Fibroblast of lung (primary cell): ENCODE measurements around the gene AMBRA1. TPM values are rescaled to one million over a fixed set of nuclear protein-coding genes. Genes with fewer than 3 reads are reported as not detected.
A peak's percentile ranks its signal among the peaks of the same experiment; 100 is the strongest.

Experiments
- DNase-seq, 2 donors: peaks; one replicate each; pipeline versions ENCODE4 v3.0.0 to v3.0.0-alpha.2; 2010; ENCODE audit warnings: low read depth in 2 of 2
- H2AFZ ChIP-seq: 2 replicates; pipeline ENCODE4 v1.5.1; 2012; ENCODE audit warnings: low read length, control low read depth, inconsistent platforms
- H3K27ac ChIP-seq: 2 replicates; pipeline ENCODE4 v1.5.1; 2011; ENCODE audit warnings: low read length, control low read depth; ENCODE audit not compliant: insufficient read depth
- H3K27me3 ChIP-seq: 2 replicates; pipeline ENCODE4 v1.5.1; 2011; ENCODE audit warnings: mild to moderate bottlenecking, low read length; ENCODE audit not compliant: control insufficient read depth, insufficient read depth
- H3K36me3 ChIP-seq: 2 replicates; pipeline ENCODE4 v1.5.1; 2011; ENCODE audit warnings: low read length; ENCODE audit not compliant: control insufficient read depth, insufficient read depth
- H3K4me1 ChIP-seq: 2 replicates; pipeline ENCODE4 v1.5.1; 2011; ENCODE audit warnings: low read length; ENCODE audit not compliant: control insufficient read depth, insufficient read depth; ENCODE audit errors: extremely low read depth
- H3K4me2 ChIP-seq: 2 replicates; pipeline ENCODE4 v1.5.1; 2011; ENCODE audit warnings: low read length, control low read depth; ENCODE audit not compliant: insufficient read depth; ENCODE audit errors: extremely low read depth
- H3K4me3 ChIP-seq, 4 experiments: fragments of 200-600 bp in 1 of 4; sonication (generic) in 1 of 4; replicated peaks in 1 of 4; 2 replicates each; pipeline ENCODE4 v1.5.1; 2011 to 2016; ENCODE audit warnings: low read length in 4 of 4, low read depth in 3 of 4, mild to moderate bottlenecking in 3 of 4, control low read depth in 2 of 4, inconsistent platforms in 1 of 4, mixed read lengths in 1 of 4; ENCODE audit not compliant: insufficient read depth in 1 of 4; ENCODE audit errors: control extremely low read depth in 1 of 4
- H3K79me2 ChIP-seq: 2 replicates; pipeline ENCODE4 v1.5.1; 2012; ENCODE audit warnings: mild to moderate bottlenecking, low read length, inconsistent platforms; ENCODE audit not compliant: control insufficient read depth, insufficient read depth
- H3K9ac ChIP-seq: 2 replicates; pipeline ENCODE4 v1.5.1; 2011; ENCODE audit warnings: mild to moderate bottlenecking, low read length, control low read depth; ENCODE audit not compliant: insufficient read depth
- H3K9me3 ChIP-seq: 2 replicates; pipeline ENCODE4 v1.5.1; 2012; ENCODE audit warnings: low read depth, low read length; ENCODE audit not compliant: control insufficient read depth, insufficient read depth
- H4K20me1 ChIP-seq: 2 replicates; pipeline ENCODE4 v1.5.1; 2011; ENCODE audit warnings: low read length; ENCODE audit not compliant: control insufficient read depth, insufficient read depth; ENCODE audit errors: extremely low read depth
- EZH2 ChIP-seq: IDR thresholded peaks from 2 replicates; pipeline ENCODE4 v1.5.1; 2012; ENCODE audit warnings: low read length, control low read depth, mild to moderate bottlenecking; ENCODE audit errors: missing control alignments
- polyA minus RNA-seq: library from RNA; depleted of rRNA, polyadenylated mRNA; stranded (reverse); fragments of >200 nt; gene quantifications from 2 replicates; pipeline ENCODE4 v1.2.3, GENCODE V29; 2011; ENCODE audit warnings: low replicate concordance
- polyA plus RNA-seq, 2 donors: library from polyadenylated mRNA; depleted of rRNA in 1 of 2; stranded (reverse) in 1 of 2; unstranded in 1 of 2; fragments of >200 nt; gene quantifications; 2 replicates each; pipeline ENCODE4 v1.2.1, GENCODE V29; 2011 to 2012; ENCODE audit warnings: missing spikeins in 1 of 2
- total RNA-seq: library from RNA; depleted of rRNA; stranded (reverse); fragments of >200 nt; gene quantifications from 2 replicates; pipeline ENCODE4 v1.2.1, GENCODE V29; 2014
- TF ChIP-seq, protein P1 (sequence below), 2 donors: IDR thresholded peaks in 1 of 2; conservative IDR thresholded peaks in 1 of 2; 1 replicate in 1 of 2; 2 replicates in 1 of 2; pipeline ENCODE4 v1.5.1; 2011 to 2012; ENCODE audit warnings: low read length in 2 of 2, control low read depth in 1 of 2, inconsistent platforms in 1 of 2, low read depth in 1 of 2, mild to moderate bottlenecking in 1 of 2

The AMBRA1 gene, protein sequence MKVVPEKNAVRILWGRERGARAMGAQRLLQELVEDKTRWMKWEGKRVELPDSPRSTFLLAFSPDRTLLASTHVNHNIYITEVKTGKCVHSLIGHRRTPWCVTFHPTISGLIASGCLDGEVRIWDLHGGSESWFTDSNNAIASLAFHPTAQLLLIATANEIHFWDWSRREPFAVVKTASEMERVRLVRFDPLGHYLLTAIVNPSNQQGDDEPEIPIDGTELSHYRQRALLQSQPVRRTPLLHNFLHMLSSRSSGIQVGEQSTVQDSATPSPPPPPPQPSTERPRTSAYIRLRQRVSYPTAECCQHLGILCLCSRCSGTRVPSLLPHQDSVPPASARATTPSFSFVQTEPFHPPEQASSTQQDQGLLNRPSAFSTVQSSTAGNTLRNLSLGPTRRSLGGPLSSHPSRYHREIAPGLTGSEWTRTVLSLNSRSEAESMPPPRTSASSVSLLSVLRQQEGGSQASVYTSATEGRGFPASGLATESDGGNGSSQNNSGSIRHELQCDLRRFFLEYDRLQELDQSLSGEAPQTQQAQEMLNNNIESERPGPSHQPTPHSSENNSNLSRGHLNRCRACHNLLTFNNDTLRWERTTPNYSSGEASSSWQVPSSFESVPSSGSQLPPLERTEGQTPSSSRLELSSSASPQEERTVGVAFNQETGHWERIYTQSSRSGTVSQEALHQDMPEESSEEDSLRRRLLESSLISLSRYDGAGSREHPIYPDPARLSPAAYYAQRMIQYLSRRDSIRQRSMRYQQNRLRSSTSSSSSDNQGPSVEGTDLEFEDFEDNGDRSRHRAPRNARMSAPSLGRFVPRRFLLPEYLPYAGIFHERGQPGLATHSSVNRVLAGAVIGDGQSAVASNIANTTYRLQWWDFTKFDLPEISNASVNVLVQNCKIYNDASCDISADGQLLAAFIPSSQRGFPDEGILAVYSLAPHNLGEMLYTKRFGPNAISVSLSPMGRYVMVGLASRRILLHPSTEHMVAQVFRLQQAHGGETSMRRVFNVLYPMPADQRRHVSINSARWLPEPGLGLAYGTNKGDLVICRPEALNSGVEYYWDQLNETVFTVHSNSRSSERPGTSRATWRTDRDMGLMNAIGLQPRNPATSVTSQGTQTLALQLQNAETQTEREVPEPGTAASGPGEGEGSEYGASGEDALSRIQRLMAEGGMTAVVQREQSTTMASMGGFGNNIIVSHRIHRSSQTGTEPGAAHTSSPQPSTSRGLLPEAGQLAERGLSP (N-terminal part only)
- total RNA-seq: 16.4 and 23.3 TPM in 2 replicates
- polyA plus RNA-seq: 8.3 and 13.9 TPM in 2 replicates
- 10.7 and 13.3 TPM in 2 replicates for polyA plus RNA-seq (2012)
- 36.7 and 44.4 TPM in 2 replicates for polyA minus RNA-seq

DNA sequence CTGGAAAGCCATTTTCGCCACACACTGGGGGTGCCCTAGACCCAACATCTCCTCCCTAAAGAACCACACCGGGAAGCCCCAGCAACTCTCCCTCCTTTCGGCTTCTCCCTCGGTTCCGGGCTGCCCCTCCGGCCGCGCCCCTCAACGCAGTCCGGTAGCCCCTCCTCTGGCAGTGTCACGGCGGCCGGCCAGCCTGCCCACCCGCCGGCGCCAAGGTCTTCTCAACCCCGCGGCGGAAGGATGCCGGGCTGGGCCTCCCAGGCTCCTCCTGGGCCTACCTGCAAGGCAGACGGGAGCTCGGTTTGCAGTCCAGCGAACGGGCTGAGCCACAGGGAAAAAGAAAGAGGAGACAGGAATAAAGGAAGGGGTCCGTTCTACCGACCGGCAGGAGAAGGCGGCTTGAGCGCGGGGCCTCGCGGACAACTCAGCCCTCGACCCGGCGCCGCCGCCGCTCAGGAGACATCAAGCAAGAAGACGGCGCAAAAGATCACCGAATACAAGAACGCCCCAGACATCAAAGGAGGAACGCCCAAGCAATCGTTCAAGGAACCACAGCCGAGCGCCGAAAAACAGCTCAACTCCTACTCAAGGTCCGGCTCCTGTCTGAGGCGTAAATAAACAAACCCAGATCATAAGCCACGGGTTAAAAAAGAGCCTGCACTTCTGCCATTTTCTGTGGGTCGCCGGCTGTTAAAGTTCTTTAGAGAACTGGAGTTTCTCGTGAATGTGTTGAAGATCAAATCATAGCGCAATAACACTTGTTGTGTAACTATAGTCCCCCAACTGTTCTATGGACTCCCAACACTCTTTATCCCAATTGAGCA lies at the start of gene AMBRA1:
TSS of gene AMBRA1 (minus strand) at position 474 of the 824 bp plus-strand sequence. CDS start 45,643 bp downstream, outside the sequence.
- TF ChIP-seq, protein P1, sequence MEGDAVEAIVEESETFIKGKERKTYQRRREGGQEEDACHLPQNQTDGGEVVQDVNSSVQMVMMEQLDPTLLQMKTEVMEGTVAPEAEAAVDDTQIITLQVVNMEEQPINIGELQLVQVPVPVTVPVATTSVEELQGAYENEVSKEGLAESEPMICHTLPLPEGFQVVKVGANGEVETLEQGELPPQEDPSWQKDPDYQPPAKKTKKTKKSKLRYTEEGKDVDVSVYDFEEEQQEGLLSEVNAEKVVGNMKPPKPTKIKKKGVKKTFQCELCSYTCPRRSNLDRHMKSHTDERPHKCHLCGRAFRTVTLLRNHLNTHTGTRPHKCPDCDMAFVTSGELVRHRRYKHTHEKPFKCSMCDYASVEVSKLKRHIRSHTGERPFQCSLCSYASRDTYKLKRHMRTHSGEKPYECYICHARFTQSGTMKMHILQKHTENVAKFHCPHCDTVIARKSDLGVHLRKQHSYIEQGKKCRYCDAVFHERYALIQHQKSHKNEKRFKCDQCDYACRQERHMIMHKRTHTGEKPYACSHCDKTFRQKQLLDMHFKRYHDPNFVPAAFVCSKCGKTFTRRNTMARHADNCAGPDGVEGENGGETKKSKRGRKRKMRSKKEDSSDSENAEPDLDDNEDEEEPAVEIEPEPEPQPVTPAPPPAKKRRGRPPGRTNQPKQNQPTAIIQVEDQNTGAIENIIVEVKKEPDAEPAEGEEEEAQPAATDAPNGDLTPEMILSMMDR (conservative IDR thresholded peaks at IDR 0.05 in 1 of 2, IDR thresholded peaks at IDR 0.05 in 1 of 2; ENCODE audit: low read depth in 1 of 2, low read length in 2 of 2): no peak
- Histone ChIP-seq H3K27ac (peak within 1 kb of the TSS; percentile 82), H3K4me3 (peak within 1 kb of the TSS; percentile 93 to 99 (median 96)), H2AFZ (peak within 1 kb of the TSS; percentile 94), H3K9me3 (no peaks in the 10 kb centered on the region), H3K4me2 (peak within 1 kb of the TSS; percentile 85), H3K27me3 (no peaks in the 10 kb centered on the region), H3K9ac (peak within 1 kb of the TSS; percentile 92), H3K79me2 (peaks cover 48% of the 10 kb centered on the region), H4K20me1 (no peaks in the 10 kb centered on the region), H3K4me1 (peaks cover 5% of the 10 kb centered on the region), H3K36me3 (no peaks in the 10 kb centered on the region)
- DNase-seq: peak; percentile 93 to 94

DNA sequence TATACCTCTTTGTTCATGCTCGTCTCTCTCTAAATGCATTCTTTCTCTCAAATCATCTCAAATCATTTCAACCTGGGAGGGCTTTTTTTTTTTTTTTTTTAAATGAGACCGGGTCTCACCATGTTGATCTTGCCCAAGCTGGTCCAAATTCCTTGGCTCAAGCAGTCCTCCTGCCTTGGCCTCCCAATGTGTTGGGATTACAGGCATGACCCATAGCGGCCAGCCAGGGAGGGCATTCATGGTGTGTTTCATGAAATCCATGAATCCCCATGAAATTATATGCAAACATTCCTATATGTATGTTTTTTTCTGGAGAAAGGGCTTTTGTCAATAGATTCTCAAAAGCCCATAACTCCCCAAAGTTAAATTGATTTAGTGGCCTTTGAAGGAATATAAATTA lies 49.7 kb upstream of the AMBRA1 start:
- Histone ChIP-seq H3K9ac (no peak overlapping the region), H3K4me1 (no peaks in the 10 kb centered on the region), H3K4me2 (no peak overlapping the region), H3K79me2 (no peaks in the 10 kb centered on the region), H3K4me3 (no peak overlapping the region), H3K9me3 (no peaks in the 10 kb centered on the region), H3K27ac (no peak overlapping the region), H4K20me1 (no peaks in the 10 kb centered on the region), H3K27me3 (no peaks in the 10 kb centered on the region), H2AFZ (no peak overlapping the region), H3K36me3 (peaks cover 2% of the 10 kb centered on the region)
- no peak for TF ChIP-seq EZH2
- TF ChIP-seq, protein P1 (conservative IDR thresholded peaks at IDR 0.05 in 1 of 2, IDR thresholded peaks at IDR 0.05 in 1 of 2; ENCODE audit: low read depth in 1 of 2, low read length in 2 of 2): no peak
- DNase-seq: no peak
